SK-N-MC (cell line): ENCODE measurements around the gene PYCARD.

ENCODE experiments used
- DNase-seq: peaks from one replicate; pipeline ENCODE4 v3.0.0-alpha.2; 2011; ENCODE audit warnings: low read depth, low spot score
- H3K27ac ChIP-seq: fragments of 200-600 bp; sonication (generic); 2 replicates; pipeline ENCODE4 v1.5.1; 2016; ENCODE audit warnings: mixed run types
- H3K36me3 ChIP-seq: fragments of 200-600 bp; sonication (generic); 2 replicates; pipeline ENCODE4 v1.6.1; 2017; ENCODE audit warnings: antibody characterized with exemption, low read length, mixed read lengths; ENCODE audit not compliant: insufficient read depth
- H3K4me3 ChIP-seq: fragments of 200-600 bp; sonication (generic); 2 replicates; pipeline ENCODE4 v1.5.1; 2016
- H3K9ac ChIP-seq: fragments of 200-600 bp; sonication (generic); 2 replicates; pipeline ENCODE4 v1.8.0; 2017; ENCODE audit warnings: mixed run types, mixed read lengths; ENCODE audit not compliant: insufficient read length
- H3K9me3 ChIP-seq: fragments of 200-600 bp; sonication (generic); 2 replicates; pipeline ENCODE4 v1.6.1; 2017; ENCODE audit warnings: low read depth, mild to moderate bottlenecking, antibody characterized with exemption, low read length, moderate library complexity, mixed read lengths
- EZH2 ChIP-seq: fragments of 200-600 bp; sonication (generic); IDR thresholded peaks from one replicate; pipeline ENCODE4 v1.6.1; 2017; ENCODE audit warnings: antibody characterized with exemption
- FOXP2 ChIP-seq: optimal IDR thresholded peaks from 2 replicates; pipeline ENCODE3; 2011; ENCODE audit warnings: mild to moderate bottlenecking, moderate library complexity; ENCODE audit not compliant: insufficient read depth; ENCODE audit errors: extremely low read length, control extremely low read depth
- POLR2AphosphoS5 ChIP-seq: IDR thresholded peaks from 2 replicates; pipeline ENCODE4 v1.6.1; 2012; ENCODE audit warnings: mild to moderate bottlenecking, low read depth, low read length, borderline replicate concordance

PYCARD gene

DNA sequence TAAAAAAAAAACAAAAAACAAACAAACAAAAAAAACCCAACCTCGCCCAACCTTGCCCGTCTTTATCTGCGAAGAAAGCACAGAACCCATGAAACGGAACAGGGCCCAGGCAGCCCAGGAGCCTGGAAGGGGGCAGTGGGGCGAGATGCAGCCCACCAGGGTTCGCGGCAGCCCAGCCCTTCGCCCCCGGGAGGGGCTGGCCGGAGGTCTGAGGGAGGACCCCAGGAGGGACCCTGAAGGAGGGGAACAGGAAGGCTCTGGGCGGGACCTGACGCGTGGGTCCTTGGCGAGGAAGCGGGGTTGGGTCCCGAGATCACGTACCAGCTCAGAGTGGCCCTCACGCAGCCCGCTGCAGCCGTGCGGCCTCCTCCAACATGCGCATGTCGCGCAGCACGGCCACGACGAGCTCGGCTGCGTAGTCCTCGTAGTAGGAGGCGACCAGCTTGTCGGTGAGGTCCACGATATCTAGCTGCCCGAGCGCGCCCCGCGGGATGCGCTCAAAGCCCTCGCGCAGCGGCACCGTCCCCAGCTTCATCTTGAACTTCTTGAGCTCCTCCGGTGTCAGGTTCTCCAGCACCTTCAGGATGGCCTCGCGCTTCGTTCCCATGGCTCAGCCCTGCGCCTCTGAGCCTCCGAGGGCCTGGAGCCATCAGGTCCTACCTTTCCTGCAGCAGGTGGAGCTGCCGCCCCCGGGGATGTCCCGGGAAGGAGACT is 14.0 kb upstream of the PYCARD start, which contains the start of gene PYDC1:
Gene PYDC1, minus strand, starts transcription at position 714 of the 714 bp plus-strand sequence. Its CDS starts 107 bp downstream, at position 607.
- H3K9ac ChIP-seq: no peak within 1 kb of the TSS
- H3K36me3 ChIP-seq: no peaks in the 10 kb centered on the region
- H3K9me3 ChIP-seq: no peaks in the 10 kb centered on the region
- TF ChIP-seq FOXP2: no peak
- no peak for TF ChIP-seq POLR2AphosphoS5
- TF ChIP-seq EZH2: no peak
- DNase-seq: no peak
- H3K27ac ChIP-seq: no peak within 1 kb of the TSS
- peak within 1 kb of the TSS; percentile 22; the same call in 1 of the 2 replicates for H3K4me3 ChIP-seq

- Histone ChIP-seq H3K9me3 (no peaks in the 10 kb centered on the region), H3K27ac (no peak overlapping the region), H3K36me3 (no peaks in the 10 kb centered on the region), H3K9ac (no peak overlapping the region), H3K4me3 (peak overlapping the region; percentile 48)
- DNase-seq: no peak
- TF ChIP-seq EZH2 (no peak), POLR2AphosphoS5 (no peak), FOXP2 (no peak)
Observed at GRCh38 chr16:31215287-31216162, 13.0 kb upstream of the PYCARD start.

DNA sequence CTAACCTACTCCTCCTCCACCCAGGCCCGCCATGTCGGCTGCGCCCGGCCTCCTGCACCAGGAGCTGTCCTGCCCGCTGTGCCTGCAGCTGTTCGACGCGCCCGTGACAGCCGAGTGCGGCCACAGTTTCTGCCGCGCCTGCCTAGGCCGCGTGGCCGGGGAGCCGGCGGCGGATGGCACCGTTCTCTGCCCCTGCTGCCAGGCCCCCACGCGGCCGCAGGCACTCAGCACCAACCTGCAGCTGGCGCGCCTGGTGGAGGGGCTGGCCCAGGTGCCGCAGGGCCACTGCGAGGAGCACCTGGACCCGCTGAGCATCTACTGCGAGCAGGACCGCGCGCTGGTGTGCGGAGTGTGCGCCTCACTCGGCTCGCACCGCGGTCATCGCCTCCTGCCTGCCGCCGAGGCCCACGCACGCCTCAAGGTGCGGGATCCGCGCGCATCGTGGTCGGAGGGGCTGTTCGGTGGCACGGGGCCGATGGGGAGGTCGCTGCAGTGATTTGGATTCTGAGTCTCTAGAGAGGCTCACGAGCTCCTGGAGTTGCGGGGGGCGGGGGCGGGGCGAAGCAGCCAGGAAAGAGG is 12.2 kb upstream of the PYCARD start:
- TF ChIP-seq POLR2AphosphoS5: no peak
- no peak for TF ChIP-seq FOXP2
- TF ChIP-seq EZH2: no peak
- Histone ChIP-seq H3K9ac (no peak overlapping the region), H3K36me3 (no peaks in the 10 kb centered on the region), H3K27ac (no peak overlapping the region), H3K4me3 (no peak overlapping the region), H3K9me3 (no peaks in the 10 kb centered on the region)
- DNase-seq: no peak

DNA sequence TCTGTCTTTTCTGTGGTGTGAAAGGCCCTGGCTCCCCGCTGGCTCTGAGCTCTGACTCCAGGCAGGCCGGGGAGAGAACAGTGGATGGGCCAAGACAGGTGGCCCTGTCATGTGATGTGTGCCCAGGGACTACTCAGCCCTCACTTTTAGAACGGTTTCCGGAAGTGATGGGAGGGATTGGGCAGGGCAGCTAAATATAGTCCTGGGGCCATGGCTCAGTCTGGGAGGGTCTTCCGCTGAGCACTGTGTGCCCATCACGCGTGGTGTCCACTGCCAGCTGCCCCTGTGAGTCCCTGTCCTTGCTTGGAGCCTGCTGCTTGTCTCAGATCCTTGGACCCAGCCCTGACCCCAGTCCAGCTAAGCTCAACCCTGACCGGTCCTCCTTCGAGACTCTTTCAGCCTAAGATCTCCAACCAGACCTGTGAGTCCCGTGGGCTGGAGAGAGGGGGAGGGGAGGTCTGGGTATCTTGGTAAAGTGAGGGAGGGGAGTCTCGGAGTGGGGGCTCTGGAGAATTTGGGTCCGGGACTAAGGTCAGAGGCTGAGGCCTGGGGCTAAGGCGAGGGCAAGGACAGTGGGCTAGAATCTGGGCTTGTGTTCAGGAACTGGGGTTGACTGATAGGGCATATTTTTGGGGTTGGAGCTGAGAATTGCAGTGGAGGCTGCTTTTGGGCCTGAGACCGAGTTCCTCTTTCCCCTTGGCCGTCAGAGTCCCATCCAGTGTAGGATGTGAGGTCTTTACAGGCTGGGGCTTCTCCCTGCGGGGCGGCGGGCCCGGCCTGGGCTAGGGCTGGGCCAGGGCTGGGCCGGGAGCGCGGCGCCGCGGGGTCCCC is 11.5 kb upstream of the PYCARD start, which contains the start of gene TRIM72:
Gene TRIM72, plus strand, starts transcription at position 243 of the 831 bp plus-strand sequence. CDS start 620 bp downstream, outside the sequence.
- Histone ChIP-seq H3K9ac (no peak within 1 kb of the TSS), H3K9me3 (no peaks in the 10 kb centered on the region), H3K27ac (no peak within 1 kb of the TSS), H3K4me3 (no peak within 1 kb of the TSS), H3K36me3 (no peaks in the 10 kb centered on the region)
- TF ChIP-seq POLR2AphosphoS5 (no peak), FOXP2 (no peak), EZH2 (no peak)
- DNase-seq: no peak

DNA sequence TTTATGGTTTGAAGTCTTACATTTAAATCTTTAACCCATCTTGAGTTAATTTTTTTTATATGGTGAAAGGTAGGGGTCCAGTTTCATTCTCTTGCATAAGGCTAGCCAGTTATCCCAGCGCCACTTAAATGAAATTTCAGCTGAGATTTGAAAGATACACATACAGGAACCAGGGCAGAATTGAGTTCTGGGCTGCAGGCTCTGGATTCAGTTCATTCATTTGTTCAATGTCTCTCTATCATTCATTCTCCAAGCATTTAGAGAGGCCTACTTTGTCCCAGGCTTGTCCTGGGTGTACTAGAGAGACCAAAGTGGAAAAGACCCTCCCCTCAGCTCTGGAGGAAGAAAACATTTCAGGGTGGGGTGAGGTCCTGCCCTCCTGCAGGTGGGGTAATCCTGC is 10.8 kb upstream of the PYCARD start:
- TF ChIP-seq POLR2AphosphoS5 (no peak), FOXP2 (no peak), EZH2 (no peak)
- no peak overlapping the region for H3K4me3 ChIP-seq
- H3K9ac ChIP-seq: no peak overlapping the region
- no peaks in the 10 kb centered on the region for H3K9me3 ChIP-seq
- H3K27ac ChIP-seq: no peak overlapping the region
- H3K36me3 ChIP-seq: no peaks in the 10 kb centered on the region
- no peak for DNase-seq

DNA sequence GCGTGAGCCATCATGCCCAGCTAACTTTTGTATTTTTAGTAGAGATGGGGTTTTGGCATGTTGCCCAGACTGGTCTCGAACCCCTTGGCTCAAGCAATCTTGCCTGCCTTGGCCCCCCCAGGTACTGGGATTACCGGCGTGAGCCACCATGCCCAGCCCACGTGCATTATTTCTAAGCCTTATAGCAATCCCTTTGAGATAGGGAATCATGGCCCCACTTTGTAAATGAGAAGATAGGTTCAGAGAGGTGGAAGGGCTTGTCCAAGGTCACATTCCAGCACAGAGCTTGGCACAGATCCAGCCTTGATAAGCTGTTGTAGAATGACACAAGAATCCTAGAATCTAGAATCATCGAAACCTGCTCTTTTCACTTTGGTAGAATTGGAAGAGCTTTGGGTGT is 4.2 kb upstream of the PYCARD start:
- Histone ChIP-seq H3K27ac (no peak overlapping the region), H3K36me3 (no peaks in the 10 kb centered on the region), H3K9ac (no peak overlapping the region), H3K4me3 (no peak overlapping the region), H3K9me3 (no peaks in the 10 kb centered on the region)
- TF ChIP-seq FOXP2 (no peak), POLR2AphosphoS5 (no peak), EZH2 (no peak)
- no peak for DNase-seq

- Histone ChIP-seq H3K36me3 (no peaks in the 10 kb centered on the region), H3K27ac (no peak overlapping the region), H3K4me3 (no peak overlapping the region), H3K9me3 (no peaks in the 10 kb centered on the region), H3K9ac (no peak overlapping the region)
- TF ChIP-seq FOXP2 (no peak), EZH2 (no peak), POLR2AphosphoS5 (no peak)
- DNase-seq: no peak
Observed at GRCh38 chr16:31204871-31205666, 2.5 kb upstream of the PYCARD start.
